PFSK-1 (cell line): ENCODE results near the gene BLOC1S1.

Source experiments
- POLR2AphosphoS5 ChIP-seq: IDR thresholded peaks from 2 replicates; pipeline ENCODE4 v1.6.1; 2012; ENCODE audit warnings: low read depth, mild to moderate bottlenecking, control low read depth, low read length, moderate library complexity
- REST ChIP-seq, 2 experiments: IDR thresholded peaks; 2 replicates each; pipeline versions ENCODE4 v1.6.1 to v1.8.0; 2011 to 2012; ENCODE audit warnings: low read depth in 2 of 2, low read length in 2 of 2, control low read depth in 1 of 2, inconsistent platforms in 1 of 2, mild to moderate bottlenecking in 1 of 2, moderate library complexity in 1 of 2; ENCODE audit not compliant: insufficient read depth in 1 of 2
- SIN3A ChIP-seq: IDR thresholded peaks from 2 replicates; pipeline ENCODE4 v1.6.1; 2012; ENCODE audit warnings: mild to moderate bottlenecking, low read length, moderate library complexity, borderline replicate concordance; ENCODE audit not compliant: insufficient read depth
- TAF1 ChIP-seq: IDR thresholded peaks from 2 replicates; pipeline ENCODE4 v1.6.1; 2012; ENCODE audit warnings: low read length, control low read depth, borderline replicate concordance; ENCODE audit not compliant: insufficient read depth

DNA sequence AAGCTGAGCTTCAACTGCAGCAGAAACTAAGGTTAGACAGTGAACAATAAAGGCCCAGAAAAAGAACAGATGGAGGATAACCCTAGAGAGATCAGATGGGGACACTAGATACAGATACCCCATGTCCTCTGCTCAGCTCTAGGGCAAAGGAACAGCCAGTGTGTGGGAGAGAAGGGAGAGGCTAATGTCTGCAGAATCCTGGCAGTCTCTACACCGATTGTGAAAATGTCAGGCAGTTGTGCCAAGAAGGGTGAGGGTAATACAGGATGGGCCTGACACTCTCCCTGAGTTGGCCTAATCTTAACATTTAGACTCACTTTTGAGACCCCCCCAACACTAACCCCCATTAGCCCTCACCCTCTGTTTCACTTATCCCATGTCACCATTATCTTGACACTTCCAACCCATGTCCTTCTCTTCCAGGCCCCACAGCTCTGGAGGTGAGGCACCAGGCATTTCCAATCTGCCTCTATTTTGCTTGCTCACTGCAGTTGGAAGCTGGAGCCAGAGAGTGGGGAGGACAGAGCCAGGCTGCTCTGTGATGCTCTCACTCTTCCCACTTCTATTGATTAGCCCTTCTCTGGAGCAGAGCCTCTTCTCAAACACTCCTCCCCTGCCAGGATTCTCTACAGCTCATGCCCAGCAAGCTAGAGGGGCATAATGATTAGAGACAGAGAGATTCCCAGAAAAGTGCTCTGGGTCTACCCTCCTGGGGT is 3.0 kb upstream of the BLOC1S1 start:
- TF ChIP-seq POLR2AphosphoS5 (no peak), SIN3A (no peak), TAF1 (no peak), REST (IDR thresholded peaks at IDR 0.05; ENCODE audit: insufficient read depth in 1 of 2, low read depth in 2 of 2, low read length in 2 of 2) (no peak)
